SK-N-SH (cell line): ENCODE results near the gene DUSP3.

ENCODE experiments used
- CHD2 ChIP-seq: fragments of 150-350 bp; IDR thresholded peaks from 2 replicates; pipeline ENCODE4 v1.6.1; 2018; ENCODE audit warnings: low read length; ENCODE audit not compliant: partially characterized antibody
- CTCF ChIP-seq: fragments of 200-600 bp; sonication (generic); IDR thresholded peaks from 2 replicates; pipeline ENCODE4 v1.6.1; 2017; ENCODE audit warnings: antibody characterized with exemption, mild to moderate bottlenecking, moderate library complexity
- EP300 ChIP-seq, 2 experiments: IDR thresholded peaks; 2 replicates each; pipeline versions ENCODE4 v1.4.0 to v1.6.1; 2012; ENCODE audit warnings: borderline replicate concordance in 1 of 2, low read depth in 1 of 2, low read length in 1 of 2
- FOXM1 ChIP-seq: IDR thresholded peaks from 2 replicates; pipeline ENCODE4 v1.4.0; 2012; ENCODE audit warnings: low read depth, mild to moderate bottlenecking
- GABPA ChIP-seq: IDR thresholded peaks from 2 replicates; pipeline ENCODE4 v1.4.0; 2012; ENCODE audit warnings: low read depth, mild to moderate bottlenecking
- IRF3 ChIP-seq: fragments of 150-350 bp; IDR thresholded peaks from 2 replicates; pipeline ENCODE4 v1.6.1; 2016; ENCODE audit warnings: mild to moderate bottlenecking, low read depth, low read length
- MEF2A ChIP-seq: IDR thresholded peaks from 2 replicates; pipeline ENCODE4 v1.4.0; 2012; ENCODE audit warnings: low read depth, borderline replicate concordance
- POLR2AphosphoS5 ChIP-seq: IDR thresholded peaks from 2 replicates; pipeline ENCODE4 v1.6.1; 2012; ENCODE audit warnings: low read depth, low read length
- REST ChIP-seq: IDR thresholded peaks from 2 replicates; pipeline ENCODE4 v1.6.1; 2012; ENCODE audit warnings: mild to moderate bottlenecking, low read depth, low read length, moderate library complexity
- TAF1 ChIP-seq: IDR thresholded peaks from 2 replicates; pipeline ENCODE4 v1.6.1; 2012; ENCODE audit warnings: low read depth, mild to moderate bottlenecking, low read length, moderate library complexity, borderline replicate concordance
- TEAD4 ChIP-seq: IDR thresholded peaks from 2 replicates; pipeline ENCODE4 v1.4.0; 2012; ENCODE audit warnings: mild to moderate bottlenecking, borderline replicate concordance; ENCODE audit not compliant: insufficient read depth
- USF1 ChIP-seq: IDR thresholded peaks from 2 replicates; pipeline ENCODE4 v1.4.0; 2012; ENCODE audit warnings: low read depth, borderline replicate concordance
- USF2 ChIP-seq: fragments of 150-350 bp; IDR thresholded peaks from 2 replicates; pipeline ENCODE4 v1.6.1; 2017; ENCODE audit warnings: antibody characterized with exemption, low read length, low read depth, borderline replicate concordance

GRCh38 chr17:43791589-43791988 lies 12.8 kb upstream of the DUSP3 start:
- TF ChIP-seq CTCF, result no peak
- no peak for TF ChIP-seq CHD2
- TF ChIP-seq TAF1, result no peak
- no peak for TF ChIP-seq POLR2AphosphoS5
- TF ChIP-seq MEF2A, result no peak
- no peak for TF ChIP-seq GABPA
- no peak for TF ChIP-seq EP300 (IDR thresholded peaks at IDR 0.05; ENCODE audit: borderline replicate concordance in 1 of 2, low read depth in 1 of 2, low read length in 1 of 2)
- no peak for TF ChIP-seq REST
- no peak for TF ChIP-seq TEAD4
- no peak for TF ChIP-seq IRF3
- TF ChIP-seq USF2, result no peak
- TF ChIP-seq FOXM1, result no peak
- TF ChIP-seq USF1, result no peak
